ENCODE results near the gene C1orf159.

C1orf159 gene

DNA sequence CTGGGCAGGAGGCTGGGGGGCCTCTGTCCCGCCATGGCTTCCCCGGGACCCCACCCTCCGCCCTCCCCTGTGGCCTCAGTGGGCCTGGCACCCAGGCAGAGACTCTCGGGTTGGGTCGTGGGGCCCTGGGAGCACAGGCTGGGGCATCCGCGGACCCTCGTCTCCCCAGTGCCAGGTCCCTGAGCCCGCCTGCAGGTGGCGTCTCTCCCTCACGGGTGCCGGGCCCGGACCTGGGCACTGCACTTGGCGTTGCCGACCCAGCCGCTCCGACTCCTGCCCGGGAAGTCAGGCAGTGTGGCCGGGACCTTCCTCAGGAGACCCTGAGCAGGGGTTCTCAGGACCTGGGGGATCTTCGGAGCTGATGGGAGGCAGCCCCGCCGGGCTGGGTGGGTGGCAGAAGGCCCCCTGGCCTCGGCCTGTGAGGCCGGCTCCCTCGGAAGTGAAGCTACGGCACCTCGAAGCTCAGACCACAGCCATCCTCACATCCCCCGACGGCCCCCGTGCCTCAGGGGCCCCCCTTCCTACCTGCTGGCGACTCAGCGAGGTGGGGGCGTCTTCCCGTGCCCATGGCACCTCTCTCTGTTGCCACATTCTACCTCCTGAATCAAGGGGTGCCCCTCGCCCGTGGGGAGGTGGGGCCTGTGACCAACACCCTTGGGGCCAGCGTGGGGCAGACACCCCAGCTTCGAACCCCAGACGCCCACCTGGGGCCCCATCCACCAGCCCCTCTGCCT, 6.4 kb upstream of the C1orf159 start (continued):
- TF ChIP-seq BCL11B (tag by site-specific recombination; IDR thresholded peaks at IDR 0.05; ENCODE audit: low read depth) (no peak), ZNF433 (tag by site-specific recombination; IDR thresholded peaks at IDR 0.05; ENCODE audit: low read depth) (no peak), MYNN (tag by site-specific recombination; IDR thresholded peaks at IDR 0.05; ENCODE audit: borderline replicate concordance) (no peak), ZEB2 (tag by site-specific recombination; IDR thresholded peaks at IDR 0.05) (peak; percentile 43; the same call in 1 of the 2 replicates), ZNF558 (tag by site-specific recombination; IDR thresholded peaks at IDR 0.05) (no peak), ZNF600 (tag by site-specific recombination; IDR thresholded peaks at IDR 0.05) (peak; percentile 98), MEIS1 (CRISPR knock-in tag; IDR thresholded peaks at IDR 0.05; ENCODE audit: borderline replicate concordance) (no peak), ZNF112 (tag by site-specific recombination; IDR thresholded peaks at IDR 0.05) (no peak), GFI1B (tag by site-specific recombination; IDR thresholded peaks at IDR 0.05) (no peak), IKZF3 (tag by site-specific recombination; IDR thresholded peaks at IDR 0.05) (no peak), GLIS2 (tag by site-specific recombination; IDR thresholded peaks at IDR 0.05) (peak; percentile 41; the same call in 1 of the 2 replicates), ZNF48 (tag by site-specific recombination; IDR thresholded peaks at IDR 0.05) (no peak), ZBTB7A (tag by site-specific recombination; IDR thresholded peaks at IDR 0.05; ENCODE audit: low read depth) (peak; percentile 50; the same call in 1 of the 2 replicates), EGR2 (tag by site-specific recombination; IDR thresholded peaks at IDR 0.05; ENCODE audit: low read depth) (no peak), ZNF248 (tag by site-specific recombination; IDR thresholded peaks at IDR 0.05) (no peak), GLI4 (tag by site-specific recombination; IDR thresholded peaks at IDR 0.05) (no peak), SP7 (tag by site-specific recombination; IDR thresholded peaks at IDR 0.05) (peak; percentile 46; the same call in 1 of the 2 replicates), ZNF654 (tag by site-specific recombination; IDR thresholded peaks at IDR 0.05; ENCODE audit: low read depth) (peak; percentile 65), HOXA7 (CRISPR knock-in tag; IDR thresholded peaks at IDR 0.05; ENCODE audit: borderline replicate concordance) (no peak), ZFHX2 (tag by site-specific recombination; conservative IDR thresholded peaks at IDR 0.05) (no peak), OSR2 (tag by site-specific recombination; IDR thresholded peaks at IDR 0.05) (no peak), ZNF621 (tag by site-specific recombination; IDR thresholded peaks at IDR 0.05) (no peak)
- TF ChIP-seq, protein P1, sequence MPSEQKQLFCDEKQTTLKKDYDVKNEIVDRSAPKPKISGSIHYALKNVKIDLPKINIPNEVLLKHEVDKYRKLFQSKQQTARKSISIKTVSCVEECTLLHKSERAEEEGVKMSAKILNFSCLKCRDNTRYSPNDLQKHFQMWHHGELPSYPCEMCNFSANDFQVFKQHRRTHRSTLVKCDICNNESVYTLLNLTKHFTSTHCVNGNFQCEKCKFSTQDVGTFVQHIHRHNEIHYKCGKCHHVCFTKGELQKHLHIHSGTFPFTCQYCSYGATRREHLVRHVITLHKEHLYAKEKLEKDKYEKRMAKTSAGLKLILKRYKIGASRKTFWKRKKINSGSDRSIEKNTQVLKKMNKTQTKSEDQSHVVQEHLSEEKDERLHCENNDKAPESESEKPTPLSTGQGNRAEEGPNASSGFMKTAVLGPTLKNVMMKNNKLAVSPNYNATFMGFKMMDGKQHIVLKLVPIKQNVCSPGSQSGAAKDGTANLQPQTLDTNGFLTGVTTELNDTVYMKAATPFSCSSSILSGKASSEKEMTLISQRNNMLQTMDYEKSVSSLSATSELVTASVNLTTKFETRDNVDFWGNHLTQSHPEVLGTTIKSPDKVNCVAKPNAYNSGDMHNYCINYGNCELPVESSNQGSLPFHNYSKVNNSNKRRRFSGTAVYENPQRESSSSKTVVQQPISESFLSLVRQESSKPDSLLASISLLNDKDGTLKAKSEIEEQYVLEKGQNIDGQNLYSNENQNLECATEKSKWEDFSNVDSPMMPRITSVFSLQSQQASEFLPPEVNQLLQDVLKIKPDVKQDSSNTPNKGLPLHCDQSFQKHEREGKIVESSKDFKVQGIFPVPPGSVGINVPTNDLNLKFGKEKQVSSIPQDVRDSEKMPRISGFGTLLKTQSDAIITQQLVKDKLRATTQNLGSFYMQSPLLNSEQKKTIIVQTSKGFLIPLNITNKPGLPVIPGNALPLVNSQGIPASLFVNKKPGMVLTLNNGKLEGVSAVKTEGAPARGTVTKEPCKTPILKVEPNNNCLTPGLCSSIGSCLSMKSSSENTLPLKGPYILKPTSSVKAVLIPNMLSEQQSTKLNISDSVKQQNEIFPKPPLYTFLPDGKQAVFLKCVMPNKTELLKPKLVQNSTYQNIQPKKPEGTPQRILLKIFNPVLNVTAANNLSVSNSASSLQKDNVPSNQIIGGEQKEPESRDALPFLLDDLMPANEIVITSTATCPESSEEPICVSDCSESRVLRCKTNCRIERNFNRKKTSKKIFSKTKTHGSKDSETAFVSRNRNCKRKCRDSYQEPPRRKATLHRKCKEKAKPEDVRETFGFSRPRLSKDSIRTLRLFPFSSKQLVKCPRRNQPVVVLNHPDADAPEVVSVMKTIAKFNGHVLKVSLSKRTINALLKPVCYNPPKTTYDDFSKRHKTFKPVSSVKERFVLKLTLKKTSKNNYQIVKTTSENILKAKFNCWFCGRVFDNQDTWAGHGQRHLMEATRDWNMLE (tag by site-specific recombination; conservative IDR thresholded peaks at IDR 0.05; ENCODE audit: low read depth) = no peak
- TF ChIP-seq, protein P2, sequence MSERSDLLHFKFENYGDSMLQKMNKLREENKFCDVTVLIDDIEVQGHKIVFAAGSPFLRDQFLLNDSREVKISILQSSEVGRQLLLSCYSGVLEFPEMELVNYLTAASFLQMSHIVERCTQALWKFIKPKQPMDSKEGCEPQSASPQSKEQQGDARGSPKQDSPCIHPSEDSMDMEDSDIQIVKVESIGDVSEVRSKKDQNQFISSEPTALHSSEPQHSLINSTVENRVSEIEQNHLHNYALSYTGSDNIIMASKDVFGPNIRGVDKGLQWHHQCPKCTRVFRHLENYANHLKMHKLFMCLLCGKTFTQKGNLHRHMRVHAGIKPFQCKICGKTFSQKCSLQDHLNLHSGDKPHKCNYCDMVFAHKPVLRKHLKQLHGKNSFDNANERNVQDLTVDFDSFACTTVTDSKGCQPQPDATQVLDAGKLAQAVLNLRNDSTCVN (tag by site-specific recombination; optimal IDR thresholded peaks at IDR 0.05) = peak; percentile 35
- TF ChIP-seq, protein P3, sequence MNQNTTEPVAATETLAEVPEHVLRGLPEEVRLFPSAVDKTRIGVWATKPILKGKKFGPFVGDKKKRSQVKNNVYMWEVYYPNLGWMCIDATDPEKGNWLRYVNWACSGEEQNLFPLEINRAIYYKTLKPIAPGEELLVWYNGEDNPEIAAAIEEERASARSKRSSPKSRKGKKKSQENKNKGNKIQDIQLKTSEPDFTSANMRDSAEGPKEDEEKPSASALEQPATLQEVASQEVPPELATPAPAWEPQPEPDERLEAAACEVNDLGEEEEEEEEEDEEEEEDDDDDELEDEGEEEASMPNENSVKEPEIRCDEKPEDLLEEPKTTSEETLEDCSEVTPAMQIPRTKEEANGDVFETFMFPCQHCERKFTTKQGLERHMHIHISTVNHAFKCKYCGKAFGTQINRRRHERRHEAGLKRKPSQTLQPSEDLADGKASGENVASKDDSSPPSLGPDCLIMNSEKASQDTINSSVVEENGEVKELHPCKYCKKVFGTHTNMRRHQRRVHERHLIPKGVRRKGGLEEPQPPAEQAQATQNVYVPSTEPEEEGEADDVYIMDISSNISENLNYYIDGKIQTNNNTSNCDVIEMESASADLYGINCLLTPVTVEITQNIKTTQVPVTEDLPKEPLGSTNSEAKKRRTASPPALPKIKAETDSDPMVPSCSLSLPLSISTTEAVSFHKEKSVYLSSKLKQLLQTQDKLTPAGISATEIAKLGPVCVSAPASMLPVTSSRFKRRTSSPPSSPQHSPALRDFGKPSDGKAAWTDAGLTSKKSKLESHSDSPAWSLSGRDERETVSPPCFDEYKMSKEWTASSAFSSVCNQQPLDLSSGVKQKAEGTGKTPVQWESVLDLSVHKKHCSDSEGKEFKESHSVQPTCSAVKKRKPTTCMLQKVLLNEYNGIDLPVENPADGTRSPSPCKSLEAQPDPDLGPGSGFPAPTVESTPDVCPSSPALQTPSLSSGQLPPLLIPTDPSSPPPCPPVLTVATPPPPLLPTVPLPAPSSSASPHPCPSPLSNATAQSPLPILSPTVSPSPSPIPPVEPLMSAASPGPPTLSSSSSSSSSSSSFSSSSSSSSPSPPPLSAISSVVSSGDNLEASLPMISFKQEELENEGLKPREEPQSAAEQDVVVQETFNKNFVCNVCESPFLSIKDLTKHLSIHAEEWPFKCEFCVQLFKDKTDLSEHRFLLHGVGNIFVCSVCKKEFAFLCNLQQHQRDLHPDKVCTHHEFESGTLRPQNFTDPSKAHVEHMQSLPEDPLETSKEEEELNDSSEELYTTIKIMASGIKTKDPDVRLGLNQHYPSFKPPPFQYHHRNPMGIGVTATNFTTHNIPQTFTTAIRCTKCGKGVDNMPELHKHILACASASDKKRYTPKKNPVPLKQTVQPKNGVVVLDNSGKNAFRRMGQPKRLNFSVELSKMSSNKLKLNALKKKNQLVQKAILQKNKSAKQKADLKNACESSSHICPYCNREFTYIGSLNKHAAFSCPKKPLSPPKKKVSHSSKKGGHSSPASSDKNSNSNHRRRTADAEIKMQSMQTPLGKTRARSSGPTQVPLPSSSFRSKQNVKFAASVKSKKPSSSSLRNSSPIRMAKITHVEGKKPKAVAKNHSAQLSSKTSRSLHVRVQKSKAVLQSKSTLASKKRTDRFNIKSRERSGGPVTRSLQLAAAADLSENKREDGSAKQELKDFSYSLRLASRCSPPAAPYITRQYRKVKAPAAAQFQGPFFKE (tag by site-specific recombination; IDR thresholded peaks at IDR 0.05; ENCODE audit: borderline replicate concordance) = no peak
- TF ChIP-seq, protein P4, sequence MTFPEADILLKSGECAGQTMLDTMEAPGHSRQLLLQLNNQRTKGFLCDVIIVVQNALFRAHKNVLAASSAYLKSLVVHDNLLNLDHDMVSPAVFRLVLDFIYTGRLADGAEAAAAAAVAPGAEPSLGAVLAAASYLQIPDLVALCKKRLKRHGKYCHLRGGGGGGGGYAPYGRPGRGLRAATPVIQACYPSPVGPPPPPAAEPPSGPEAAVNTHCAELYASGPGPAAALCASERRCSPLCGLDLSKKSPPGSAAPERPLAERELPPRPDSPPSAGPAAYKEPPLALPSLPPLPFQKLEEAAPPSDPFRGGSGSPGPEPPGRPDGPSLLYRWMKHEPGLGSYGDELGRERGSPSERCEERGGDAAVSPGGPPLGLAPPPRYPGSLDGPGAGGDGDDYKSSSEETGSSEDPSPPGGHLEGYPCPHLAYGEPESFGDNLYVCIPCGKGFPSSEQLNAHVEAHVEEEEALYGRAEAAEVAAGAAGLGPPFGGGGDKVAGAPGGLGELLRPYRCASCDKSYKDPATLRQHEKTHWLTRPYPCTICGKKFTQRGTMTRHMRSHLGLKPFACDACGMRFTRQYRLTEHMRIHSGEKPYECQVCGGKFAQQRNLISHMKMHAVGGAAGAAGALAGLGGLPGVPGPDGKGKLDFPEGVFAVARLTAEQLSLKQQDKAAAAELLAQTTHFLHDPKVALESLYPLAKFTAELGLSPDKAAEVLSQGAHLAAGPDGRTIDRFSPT (tag by site-specific recombination; IDR thresholded peaks at IDR 0.05) = peak; percentile 67
